ENCODE results near the gene CBLIF.
"Not testable (repeated sequence)": the region's sequence is repeated elsewhere in the genome, so short reads cannot be mapped to it uniquely, and the experiment has no call there.

The CBLIF gene

DNA sequence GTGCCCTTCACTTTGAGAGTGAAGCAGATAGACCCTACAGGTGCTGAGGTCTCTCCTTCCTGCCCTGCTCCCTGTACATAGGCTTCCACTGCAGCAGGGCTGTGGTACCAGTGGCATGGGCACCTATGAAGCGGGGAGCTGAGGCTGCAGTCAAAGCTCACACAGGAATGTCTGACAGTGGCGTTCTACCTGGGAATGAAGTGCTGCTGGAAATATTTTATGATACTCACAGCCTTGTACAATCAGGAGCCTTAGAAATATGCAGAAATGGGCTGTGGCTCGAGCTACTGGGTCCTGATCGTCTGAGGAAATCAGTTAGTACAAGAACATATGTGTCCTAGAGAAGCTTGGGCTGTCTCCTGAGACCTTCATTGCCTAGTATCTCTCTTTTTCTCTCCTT is 59.5 kb downstream of the CBLIF start:
- FAIRE-seq = no peak

DNA sequence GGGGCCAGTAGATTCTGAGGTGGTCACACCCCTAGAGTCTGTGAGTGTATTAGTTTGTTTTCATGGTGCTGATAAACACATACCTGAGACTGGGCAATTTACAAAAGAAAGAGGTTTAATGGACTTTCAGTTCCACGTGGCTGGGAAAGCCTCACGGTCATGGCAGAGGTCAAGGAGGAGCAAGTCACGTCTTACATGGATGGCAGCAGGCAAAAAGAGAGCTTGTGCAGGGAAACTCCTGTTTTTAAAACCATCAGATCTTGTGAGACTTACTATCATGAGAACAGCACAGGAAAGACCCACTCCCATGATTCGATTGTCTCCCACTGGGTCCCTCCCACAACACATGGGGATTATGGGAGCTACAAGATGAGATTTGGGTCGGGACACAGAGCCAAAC is 60.9 kb downstream of the CBLIF start:
- not testable (repeated sequence) for DNase-seq (ENCODE audit: insufficient read length, low spot score); FAIRE-seq

More for the DNA sequence above, 59.5 kb downstream of the CBLIF start:
- no peak for DNase-seq (ENCODE audit: insufficient read length, low spot score)
- TF ChIP-seq PAX5 (IDR thresholded peaks at IDR 0.05; ENCODE audit: insufficient read depth, low read length, severe bottlenecking) = no peak
- TF ChIP-seq POLR2AphosphoS5 (IDR thresholded peaks at IDR 0.05; ENCODE audit: low read depth, low read length) = no peak
- TF ChIP-seq SPI1 (IDR thresholded peaks at IDR 0.05; ENCODE audit: low read depth, low read length) = no peak
- no peak for TF ChIP-seq POLR2A (IDR thresholded peaks at IDR 0.05; ENCODE audit: low read depth, low read length)
- no peak for TF ChIP-seq POU2F2 (IDR thresholded peaks at IDR 0.05; ENCODE audit: low read depth, low read length)
- no peak for TF ChIP-seq TAF1 (IDR thresholded peaks at IDR 0.05; ENCODE audit: low read depth, low read length)

DNA sequence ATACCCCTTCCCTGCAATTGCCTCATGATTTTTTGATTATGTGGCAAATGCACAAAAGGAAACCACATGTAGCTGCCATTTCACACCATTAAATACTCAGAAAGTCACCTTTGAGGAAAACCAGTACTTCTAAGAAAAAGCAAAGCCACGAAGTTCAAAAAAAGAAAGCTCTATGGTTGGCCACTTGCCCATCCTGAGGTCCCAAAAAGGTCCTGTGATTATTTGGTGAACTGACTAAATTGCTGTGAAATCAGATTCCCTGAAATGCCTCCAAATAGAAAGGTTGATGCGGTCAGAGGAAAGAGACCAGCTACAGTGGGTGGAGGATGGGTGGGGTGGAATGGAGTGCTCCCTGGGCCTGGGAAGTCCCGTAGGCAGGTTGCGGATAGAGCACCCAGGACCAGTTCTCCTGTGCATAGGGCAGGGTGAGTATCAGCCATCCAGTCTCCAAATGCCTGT is 61.6 kb downstream of the CBLIF start:
- DNase-seq (ENCODE audit: insufficient read length, low spot score) (no peak), FAIRE-seq (no peak)
- TF ChIP-seq POLR2A (IDR thresholded peaks at IDR 0.05; ENCODE audit: low read depth, low read length) (no peak), PAX5 (IDR thresholded peaks at IDR 0.05; ENCODE audit: insufficient read depth, low read length, severe bottlenecking) (no peak), POU2F2 (IDR thresholded peaks at IDR 0.05; ENCODE audit: low read depth, low read length) (no peak), SPI1 (IDR thresholded peaks at IDR 0.05; ENCODE audit: low read depth, low read length) (no peak), POLR2AphosphoS5 (IDR thresholded peaks at IDR 0.05; ENCODE audit: low read depth, low read length) (no peak), TAF1 (IDR thresholded peaks at IDR 0.05; ENCODE audit: low read depth, low read length) (no peak)

DNA sequence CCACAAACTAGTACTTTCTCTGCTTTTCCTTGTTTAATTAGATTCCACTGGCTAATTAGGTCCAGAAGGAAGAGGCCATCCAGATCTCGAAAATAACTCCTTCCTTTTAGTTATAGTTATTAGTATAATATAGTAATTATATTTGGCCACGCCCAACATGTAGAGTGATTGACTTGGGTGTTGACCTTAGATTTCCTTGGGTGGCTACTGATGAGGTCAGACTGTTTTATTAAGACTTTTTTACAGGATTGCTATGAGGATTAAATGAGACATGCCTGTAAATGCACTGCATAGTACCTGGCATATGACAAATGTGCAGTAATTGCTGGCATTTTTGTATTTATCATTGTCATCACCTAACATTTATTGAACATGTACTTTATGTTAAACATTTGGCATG is 63.2 kb downstream of the CBLIF start:
- TF ChIP-seq SPI1 (IDR thresholded peaks at IDR 0.05; ENCODE audit: low read depth, low read length) = no peak
- no peak for TF ChIP-seq POLR2A (IDR thresholded peaks at IDR 0.05; ENCODE audit: low read depth, low read length)
- TF ChIP-seq PAX5 (IDR thresholded peaks at IDR 0.05; ENCODE audit: insufficient read depth, low read length, severe bottlenecking) = no peak
- FAIRE-seq = no peak
- no peak for DNase-seq (ENCODE audit: insufficient read length, low spot score)

DNA sequence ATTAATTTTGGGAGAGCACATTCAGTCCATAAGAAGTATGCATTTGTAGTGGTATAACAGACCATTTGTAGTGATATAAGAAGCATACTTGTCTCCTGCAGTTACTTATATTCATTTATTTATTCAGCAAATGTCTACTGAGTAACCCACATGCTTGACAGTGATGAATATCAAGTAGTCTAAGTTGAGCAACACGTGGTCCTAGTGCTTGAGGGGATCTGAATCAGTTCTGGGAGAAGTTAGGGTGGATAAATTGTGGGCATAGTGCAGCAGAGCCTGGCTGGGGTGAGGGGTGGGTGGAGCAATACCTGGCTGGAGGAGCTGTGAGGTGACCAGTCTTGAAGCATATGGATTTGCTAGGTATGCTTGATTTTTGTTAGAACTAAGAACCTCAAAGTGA is 65.8 kb downstream of the CBLIF start:
- no peak for FAIRE-seq
- DNase-seq (ENCODE audit: insufficient read length, low spot score) = no peak
- no peak for TF ChIP-seq POLR2A (IDR thresholded peaks at IDR 0.05; ENCODE audit: low read depth, low read length)
- TF ChIP-seq POLR2AphosphoS5 (IDR thresholded peaks at IDR 0.05; ENCODE audit: low read depth, low read length) = no peak
- TF ChIP-seq PAX5 (IDR thresholded peaks at IDR 0.05; ENCODE audit: insufficient read depth, low read length, severe bottlenecking) = no peak
- no peak for TF ChIP-seq POU2F2 (IDR thresholded peaks at IDR 0.05; ENCODE audit: low read depth, low read length)
- no peak for TF ChIP-seq SPI1 (IDR thresholded peaks at IDR 0.05; ENCODE audit: low read depth, low read length)
- no peak for TF ChIP-seq TAF1 (IDR thresholded peaks at IDR 0.05; ENCODE audit: low read depth, low read length)

Data from GM12891 (cell line).